HG03469 (cell line): ENCODE data around the gene ARL15.

Experiments
- ATAC-seq: cut with Tn5 transposase; IDR thresholded peaks from one replicate; pipeline ENCODE4 v1.9.1; 2021; ENCODE audit warnings: mild to moderate bottlenecking, moderate library complexity, moderate number of reproducible peaks; ENCODE audit not compliant: unreplicated experiment

Gene ARL15

GRCh38 chr5:54288568-54289217, 21.7 kb downstream of the ARL15 start:
- no peak for ATAC-seq

GRCh38 chr5:54285686-54286085, 24.7 kb downstream of the ARL15 start:
- ATAC-seq, result no peak

GRCh38 chr5:54284586-54284985, 25.8 kb downstream of the ARL15 start:
- no peak for ATAC-seq

- ATAC-seq, result no peak
Measured at GRCh38 chr5:54282876-54283275, 27.5 kb downstream of the ARL15 start.

DNA sequence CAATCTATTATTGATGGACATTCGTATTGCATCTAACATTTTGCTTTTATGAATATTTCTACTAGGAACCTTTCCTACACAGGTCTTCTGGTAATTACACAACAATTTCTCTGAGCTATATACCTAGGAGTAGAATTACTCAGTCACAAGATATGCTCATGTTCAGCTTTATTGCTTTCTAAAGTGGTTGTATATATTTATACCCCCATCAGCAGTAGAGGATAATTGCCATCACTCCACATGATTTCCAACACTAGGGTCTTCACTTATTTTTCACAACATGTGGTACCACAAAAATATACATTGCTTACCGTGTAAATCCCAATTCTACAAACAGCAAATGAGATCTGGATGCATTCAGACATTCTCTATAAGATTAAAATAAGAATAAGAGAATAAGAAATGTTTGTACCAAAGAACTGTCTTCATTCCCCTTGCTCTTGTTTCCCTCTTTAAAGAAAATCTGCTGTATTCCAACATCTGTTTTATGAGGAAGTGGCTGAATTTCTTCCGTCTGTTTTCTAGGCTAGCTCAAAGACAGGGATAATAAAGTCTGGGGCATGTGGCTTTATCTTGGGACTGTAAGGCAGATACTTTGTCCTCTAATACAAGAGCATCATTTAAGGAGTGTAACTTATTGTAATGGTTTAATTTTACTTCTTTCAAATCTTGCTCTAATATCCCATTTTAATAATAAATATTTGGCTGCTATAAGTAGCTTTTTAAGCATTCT, 28.2 kb downstream of the ARL15 start:
- no peak for ATAC-seq

DNA sequence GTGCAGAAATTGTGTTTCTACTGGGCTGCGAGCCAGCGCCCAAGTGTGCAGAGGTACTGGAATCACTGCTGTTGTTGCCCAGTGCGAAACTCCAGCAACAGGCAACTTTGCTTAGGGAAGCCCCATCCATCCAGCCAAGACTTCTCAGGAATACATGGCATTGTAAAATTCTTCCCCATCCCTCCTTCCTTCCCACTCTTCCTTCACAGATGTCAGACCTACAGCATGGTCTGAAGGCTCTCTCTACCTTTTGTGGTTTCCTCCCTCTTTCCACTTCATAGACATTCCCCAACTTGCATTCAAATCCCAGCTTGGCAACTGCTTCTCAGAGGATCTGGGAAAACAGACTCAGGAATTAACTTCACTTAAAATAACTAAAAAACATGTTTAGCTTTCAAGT, 30.4 kb downstream of the ARL15 start:
- ATAC-seq, result no peak

- ATAC-seq, result no peak
Measured at GRCh38 chr5:54278979-54279717, 31.2 kb downstream of the ARL15 start.

GRCh38 chr5:54278036-54278830, 32.1 kb downstream of the ARL15 start:
- ATAC-seq, result no peak

DNA sequence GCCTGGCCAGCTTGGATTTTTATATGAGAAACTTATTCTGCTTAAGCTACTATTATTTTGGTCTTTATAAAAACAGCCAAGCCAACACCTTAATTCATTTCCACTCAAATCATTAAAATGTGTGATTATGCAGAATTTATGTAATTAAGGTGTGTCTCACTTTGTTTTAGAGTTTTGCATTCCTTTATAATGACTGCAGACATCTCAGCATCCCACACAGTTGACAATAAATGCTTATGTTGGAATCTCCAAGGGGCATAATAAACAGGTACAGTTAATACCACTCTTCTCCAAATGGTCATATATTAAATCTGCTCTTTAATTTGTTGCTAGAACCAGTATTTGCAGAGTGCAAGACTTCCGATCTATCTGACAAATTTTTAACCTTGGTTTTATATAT, 34.3 kb downstream of the ARL15 start:
- no peak for ATAC-seq

DNA sequence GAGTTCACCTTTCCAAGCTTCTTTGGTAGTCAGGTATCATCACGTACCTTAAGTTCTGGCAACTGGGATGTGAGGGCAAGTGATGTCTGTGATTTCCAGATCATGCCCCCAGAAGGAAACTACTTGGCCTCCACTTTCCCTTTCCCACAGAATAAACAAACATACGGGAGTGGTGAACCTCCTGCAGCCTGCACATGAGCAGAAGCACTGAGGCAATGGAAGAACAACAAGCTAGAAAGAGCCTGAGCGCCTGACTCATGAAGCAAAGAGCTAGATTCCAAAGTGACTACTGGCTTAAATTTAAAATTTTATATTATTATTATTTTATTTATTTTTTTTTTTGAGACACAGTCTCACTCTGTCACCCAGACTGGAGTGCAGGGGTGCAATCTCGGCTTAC, 35.0 kb downstream of the ARL15 start:
- ATAC-seq, result no peak

DNA sequence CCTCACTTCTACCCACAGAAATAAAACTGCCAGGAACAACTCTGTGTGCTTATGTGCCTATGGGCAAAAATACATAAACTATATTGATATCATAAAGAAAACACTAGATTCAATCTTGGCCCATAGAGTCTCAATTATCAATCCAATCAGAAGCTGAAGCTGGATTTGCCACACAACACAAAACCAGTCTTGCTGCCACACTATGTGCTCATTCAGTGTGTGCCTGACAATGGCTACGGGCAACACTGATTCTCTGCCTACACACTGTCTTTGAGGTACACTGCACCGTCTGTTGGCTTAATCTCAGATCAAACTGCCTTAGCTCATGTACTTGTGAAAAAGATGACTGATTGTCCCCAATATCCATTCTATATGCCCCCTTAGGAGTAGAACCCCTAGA, 35.4 kb downstream of the ARL15 start:
- ATAC-seq, result no peak

DNA sequence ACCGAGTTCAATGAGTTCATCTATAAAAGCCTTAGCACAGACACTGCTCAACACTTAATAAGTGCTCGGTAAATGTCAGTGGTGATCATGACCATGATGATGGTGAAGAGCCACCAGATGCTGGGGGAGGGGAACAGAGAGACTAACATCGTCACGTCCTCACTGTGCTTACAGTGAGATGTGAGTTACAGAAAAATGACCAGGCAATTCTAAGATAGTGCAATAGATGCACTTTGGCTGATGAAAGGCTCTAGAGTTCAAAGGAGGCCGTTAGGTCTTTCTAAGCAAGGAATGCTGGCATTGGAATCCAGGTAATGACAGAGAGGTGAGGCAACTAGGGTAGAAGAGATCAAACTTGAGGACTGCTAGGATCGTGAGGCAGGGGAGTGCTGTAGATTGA, 36.7 kb downstream of the ARL15 start:
- ATAC-seq, result no peak

- no peak for ATAC-seq
Measured at GRCh38 chr5:54272746-54273145, 37.6 kb downstream of the ARL15 start.

GRCh38 chr5:54270326-54270725, 40.0 kb downstream of the ARL15 start:
- ATAC-seq, result no peak

GRCh38 chr5:54264574-54264973, 45.8 kb downstream of the ARL15 start:
- no peak for ATAC-seq

DNA sequence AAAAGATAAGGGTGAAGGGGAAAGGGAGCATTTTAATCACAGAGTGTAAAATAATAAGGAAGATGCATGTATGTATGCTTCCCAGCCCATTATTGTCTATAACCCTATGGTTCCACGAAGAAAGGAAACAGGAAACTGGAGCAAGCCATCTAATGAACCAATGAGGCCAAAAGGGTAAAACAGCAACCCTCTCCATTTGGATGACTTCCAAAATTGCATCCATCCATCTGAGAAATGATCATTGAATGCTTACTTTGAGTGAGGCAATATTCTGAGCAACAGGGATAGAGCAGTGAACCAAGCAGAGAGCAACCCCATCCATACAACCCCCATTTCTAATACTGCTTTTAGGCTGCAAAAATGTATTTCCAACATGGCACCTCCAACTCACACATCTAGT, 46.9 kb downstream of the ARL15 start:
- no peak for ATAC-seq

DNA sequence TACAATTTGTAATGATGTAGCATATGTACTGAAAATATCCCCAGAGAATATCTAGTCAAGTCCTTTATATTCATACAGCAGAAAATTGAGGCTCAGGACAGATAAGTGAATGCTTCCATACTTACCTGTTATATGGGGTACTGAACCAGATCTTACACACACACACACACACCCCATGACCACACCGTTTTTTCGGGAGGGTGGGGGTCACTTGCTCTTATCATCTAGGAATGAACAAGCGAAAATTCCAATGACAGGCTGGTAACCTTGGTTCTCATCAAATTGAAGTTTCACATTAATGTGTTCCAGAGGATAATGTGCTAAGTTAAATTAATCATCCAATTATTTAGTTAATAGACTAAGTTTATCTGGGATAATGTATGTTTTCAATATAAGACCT, 48.8 kb downstream of the ARL15 start:
- ATAC-seq, result no peak

DNA sequence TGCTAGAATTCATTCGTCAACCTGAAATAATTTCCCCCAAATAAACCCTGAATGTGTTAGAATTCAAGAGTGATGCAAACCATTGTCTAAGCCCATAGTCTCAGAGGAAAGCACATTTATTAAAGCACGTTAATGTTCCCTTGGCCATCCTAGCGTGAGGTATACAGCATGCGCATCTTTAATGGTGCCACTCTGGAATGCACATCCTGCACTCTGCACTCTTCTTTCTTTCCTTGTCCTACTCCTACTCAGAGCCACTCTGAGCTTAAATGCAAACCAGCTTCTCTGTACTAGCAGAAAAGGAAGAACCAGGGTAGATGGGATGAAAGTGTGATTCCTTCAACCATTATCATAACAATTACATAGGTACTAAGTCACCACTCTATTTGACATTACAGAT, 50.4 kb downstream of the ARL15 start:
- ATAC-seq, result no peak

GRCh38 chr5:54259090-54259489, 51.3 kb downstream of the ARL15 start:
- no peak for ATAC-seq

GRCh38 chr5:54257366-54258118, 52.8 kb downstream of the ARL15 start:
- no peak for ATAC-seq
